Nephron (organoid): Measurements from ENCODE around the gene DRC7.

ENCODE experiments used
- H3K27ac Mint-ChIP-seq, 3 experiments: 2 replicates each; pipeline ENCODE4 v1.8.0; 2020; ENCODE audit warnings: mixed read lengths in 3 of 3, mild to moderate bottlenecking in 2 of 3, moderate library complexity in 1 of 3
- H3K27me3 Mint-ChIP-seq: 2 replicates; pipeline ENCODE4 v1.8.0; 2021; ENCODE audit warnings: low read depth, mild to moderate bottlenecking, moderate library complexity, mixed read lengths
- H3K36me3 Mint-ChIP-seq: 2 replicates; pipeline ENCODE4 v1.8.0; 2020; ENCODE audit warnings: low read depth, mixed read lengths
- H3K4me1 Mint-ChIP-seq: 2 replicates; pipeline ENCODE4 v1.8.0; 2020; ENCODE audit warnings: mixed read lengths
- H3K4me3 Mint-ChIP-seq, 3 experiments: 2 replicates each; pipeline ENCODE4 v1.8.0; 2020; ENCODE audit warnings: mild to moderate bottlenecking in 3 of 3, mixed read lengths in 3 of 3, moderate library complexity in 2 of 3
- H3K9me3 Mint-ChIP-seq: 2 replicates; pipeline ENCODE4 v1.8.0; 2020; ENCODE audit warnings: mixed read lengths
- TF ChIP-seq, protein P1 (sequence below), 3 experiments: fragments of 200-600 bp; sonication (generic); IDR thresholded peaks; one replicate each; pipeline ENCODE4 v1.5.0; 2021; ENCODE audit warnings: antibody characterized with exemption in 3 of 3; ENCODE audit not compliant: unreplicated experiment in 3 of 3

The DRC7 gene

GRCh38 chr16:57658130-57658877, 36.3 kb upstream of the DRC7 start:
- peaks cover 8% of the 10 kb centered on the region for H3K27me3 Mint-ChIP-seq
- no peaks in the 10 kb centered on the region for H3K4me1 Mint-ChIP-seq
- H3K27ac Mint-ChIP-seq: no peak overlapping the region
- no peaks in the 10 kb centered on the region for H3K9me3 Mint-ChIP-seq
- H3K4me3 Mint-ChIP-seq: no peak overlapping the region
- H3K36me3 Mint-ChIP-seq: peaks cover 3% of the 10 kb centered on the region
- TF ChIP-seq, protein P1, sequence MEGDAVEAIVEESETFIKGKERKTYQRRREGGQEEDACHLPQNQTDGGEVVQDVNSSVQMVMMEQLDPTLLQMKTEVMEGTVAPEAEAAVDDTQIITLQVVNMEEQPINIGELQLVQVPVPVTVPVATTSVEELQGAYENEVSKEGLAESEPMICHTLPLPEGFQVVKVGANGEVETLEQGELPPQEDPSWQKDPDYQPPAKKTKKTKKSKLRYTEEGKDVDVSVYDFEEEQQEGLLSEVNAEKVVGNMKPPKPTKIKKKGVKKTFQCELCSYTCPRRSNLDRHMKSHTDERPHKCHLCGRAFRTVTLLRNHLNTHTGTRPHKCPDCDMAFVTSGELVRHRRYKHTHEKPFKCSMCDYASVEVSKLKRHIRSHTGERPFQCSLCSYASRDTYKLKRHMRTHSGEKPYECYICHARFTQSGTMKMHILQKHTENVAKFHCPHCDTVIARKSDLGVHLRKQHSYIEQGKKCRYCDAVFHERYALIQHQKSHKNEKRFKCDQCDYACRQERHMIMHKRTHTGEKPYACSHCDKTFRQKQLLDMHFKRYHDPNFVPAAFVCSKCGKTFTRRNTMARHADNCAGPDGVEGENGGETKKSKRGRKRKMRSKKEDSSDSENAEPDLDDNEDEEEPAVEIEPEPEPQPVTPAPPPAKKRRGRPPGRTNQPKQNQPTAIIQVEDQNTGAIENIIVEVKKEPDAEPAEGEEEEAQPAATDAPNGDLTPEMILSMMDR (IDR thresholded peaks at IDR 0.05; ENCODE audit: unreplicated experiment in 3 of 3): no peak

DNA sequence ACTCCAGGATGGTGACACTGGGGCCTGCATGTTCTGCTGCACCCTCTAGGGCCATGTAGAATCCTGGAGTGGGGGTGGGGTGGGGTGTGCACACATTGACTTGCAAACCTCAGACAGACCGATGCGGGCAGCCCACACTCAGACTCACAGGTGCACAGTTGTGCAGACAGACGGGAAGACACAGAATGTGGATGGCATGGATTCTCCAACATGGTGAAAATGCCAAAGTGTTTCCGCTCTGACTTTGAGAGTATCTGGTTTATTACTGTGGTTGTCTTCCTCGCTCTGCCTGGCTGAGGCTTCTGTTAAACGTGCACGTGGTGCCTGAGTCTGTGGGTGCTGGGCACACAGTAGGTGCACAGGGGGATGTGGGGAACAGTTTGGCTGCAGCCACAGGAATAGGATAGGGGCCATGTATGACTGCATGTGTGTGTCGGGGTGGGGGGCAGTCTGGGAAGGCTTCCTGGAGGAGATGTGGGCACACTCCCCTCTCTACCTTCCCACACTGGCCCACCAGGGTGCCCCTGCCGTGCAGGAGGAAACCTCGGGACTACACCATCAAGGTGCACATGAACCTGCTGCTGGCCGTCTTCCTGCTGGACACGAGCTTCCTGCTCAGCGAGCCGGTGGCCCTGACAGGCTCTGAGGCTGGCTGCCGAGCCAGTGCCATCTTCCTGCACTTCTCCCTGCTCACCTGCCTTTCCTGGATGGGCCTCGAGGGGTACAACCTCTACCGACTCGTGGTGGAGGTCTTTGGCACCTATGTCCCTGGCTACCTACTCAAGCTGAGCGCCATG, 35.5 kb upstream of the DRC7 start:
- peaks cover 8% of the 10 kb centered on the region for H3K27me3 Mint-ChIP-seq
- H3K4me3 Mint-ChIP-seq: no peak overlapping the region
- TF ChIP-seq, protein P1 (IDR thresholded peaks at IDR 0.05; ENCODE audit: unreplicated experiment in 3 of 3): no peak
- peaks cover 3% of the 10 kb centered on the region for H3K36me3 Mint-ChIP-seq
- no peaks in the 10 kb centered on the region for H3K9me3 Mint-ChIP-seq
- no peak overlapping the region for H3K27ac Mint-ChIP-seq
- H3K4me1 Mint-ChIP-seq: no peaks in the 10 kb centered on the region

DNA sequence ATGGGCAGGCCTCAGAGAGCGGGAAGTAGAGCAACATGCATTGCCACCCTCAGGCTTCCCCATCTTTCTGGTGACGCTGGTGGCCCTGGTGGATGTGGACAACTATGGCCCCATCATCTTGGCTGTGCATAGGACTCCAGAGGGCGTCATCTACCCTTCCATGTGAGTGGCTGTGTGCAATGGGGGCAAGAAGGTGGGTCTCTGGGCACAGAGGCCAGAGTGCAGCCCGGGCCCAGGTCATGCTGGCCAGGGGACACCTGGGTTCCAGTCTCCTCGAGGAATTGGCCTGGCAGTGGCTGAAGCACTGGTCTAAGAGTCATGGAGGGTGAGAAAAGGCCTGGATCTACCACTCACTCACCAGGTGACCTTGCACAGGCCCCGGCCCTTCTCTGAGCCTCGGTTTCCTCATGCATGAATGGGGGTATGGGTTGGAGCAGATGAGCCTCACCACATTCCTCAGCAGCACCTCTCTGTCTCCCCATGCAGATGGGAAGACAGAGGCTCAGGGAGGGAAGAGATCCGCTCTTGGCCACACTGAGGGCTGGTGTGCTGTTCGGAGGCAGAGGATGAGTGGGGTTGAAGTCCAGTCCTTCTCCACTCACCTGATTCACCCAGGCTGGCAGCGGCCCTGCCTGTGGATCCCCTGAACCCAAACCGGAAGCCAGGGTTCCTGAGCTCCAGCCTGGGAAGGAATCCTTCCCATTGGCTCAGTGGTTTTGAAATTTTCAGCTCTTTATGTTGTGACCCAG, 33.7 kb upstream of the DRC7 start:
- Mint-ChIP-seq H3K9me3 (no peaks in the 10 kb centered on the region), H3K4me1 (no peaks in the 10 kb centered on the region)
- TF ChIP-seq, protein P1 (IDR thresholded peaks at IDR 0.05; ENCODE audit: unreplicated experiment in 3 of 3): no peak

DNA sequence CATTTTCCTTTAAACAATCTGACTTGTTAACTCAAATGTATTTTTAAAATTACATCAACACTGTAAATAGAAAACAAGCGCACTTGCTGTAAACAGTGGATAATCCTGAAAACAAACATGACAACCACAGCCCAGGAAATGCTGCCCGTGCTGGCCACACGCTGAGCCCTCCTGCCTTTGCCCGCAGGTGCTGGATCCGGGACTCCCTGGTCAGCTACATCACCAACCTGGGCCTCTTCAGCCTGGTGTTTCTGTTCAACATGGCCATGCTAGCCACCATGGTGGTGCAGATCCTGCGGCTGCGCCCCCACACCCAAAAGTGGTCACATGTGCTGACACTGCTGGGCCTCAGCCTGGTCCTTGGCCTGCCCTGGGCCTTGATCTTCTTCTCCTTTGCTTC, 33.1 kb upstream of the DRC7 start:
- TF ChIP-seq, protein P1 (IDR thresholded peaks at IDR 0.05; ENCODE audit: unreplicated experiment in 3 of 3): no peak
- peaks cover 5% of the 10 kb centered on the region for H3K27me3 Mint-ChIP-seq
- no peaks in the 10 kb centered on the region for H3K4me1 Mint-ChIP-seq
- no peak overlapping the region for H3K27ac Mint-ChIP-seq
- H3K36me3 Mint-ChIP-seq: peaks cover 3% of the 10 kb centered on the region
- no peak overlapping the region for H3K4me3 Mint-ChIP-seq
- H3K9me3 Mint-ChIP-seq: no peaks in the 10 kb centered on the region

More for the DNA sequence above, 33.7 kb upstream of the DRC7 start:
- Mint-ChIP-seq H3K36me3 (peaks cover 3% of the 10 kb centered on the region), H3K4me3 (no peak overlapping the region), H3K27ac (no peak overlapping the region), H3K27me3 (peaks cover 5% of the 10 kb centered on the region)

DNA sequence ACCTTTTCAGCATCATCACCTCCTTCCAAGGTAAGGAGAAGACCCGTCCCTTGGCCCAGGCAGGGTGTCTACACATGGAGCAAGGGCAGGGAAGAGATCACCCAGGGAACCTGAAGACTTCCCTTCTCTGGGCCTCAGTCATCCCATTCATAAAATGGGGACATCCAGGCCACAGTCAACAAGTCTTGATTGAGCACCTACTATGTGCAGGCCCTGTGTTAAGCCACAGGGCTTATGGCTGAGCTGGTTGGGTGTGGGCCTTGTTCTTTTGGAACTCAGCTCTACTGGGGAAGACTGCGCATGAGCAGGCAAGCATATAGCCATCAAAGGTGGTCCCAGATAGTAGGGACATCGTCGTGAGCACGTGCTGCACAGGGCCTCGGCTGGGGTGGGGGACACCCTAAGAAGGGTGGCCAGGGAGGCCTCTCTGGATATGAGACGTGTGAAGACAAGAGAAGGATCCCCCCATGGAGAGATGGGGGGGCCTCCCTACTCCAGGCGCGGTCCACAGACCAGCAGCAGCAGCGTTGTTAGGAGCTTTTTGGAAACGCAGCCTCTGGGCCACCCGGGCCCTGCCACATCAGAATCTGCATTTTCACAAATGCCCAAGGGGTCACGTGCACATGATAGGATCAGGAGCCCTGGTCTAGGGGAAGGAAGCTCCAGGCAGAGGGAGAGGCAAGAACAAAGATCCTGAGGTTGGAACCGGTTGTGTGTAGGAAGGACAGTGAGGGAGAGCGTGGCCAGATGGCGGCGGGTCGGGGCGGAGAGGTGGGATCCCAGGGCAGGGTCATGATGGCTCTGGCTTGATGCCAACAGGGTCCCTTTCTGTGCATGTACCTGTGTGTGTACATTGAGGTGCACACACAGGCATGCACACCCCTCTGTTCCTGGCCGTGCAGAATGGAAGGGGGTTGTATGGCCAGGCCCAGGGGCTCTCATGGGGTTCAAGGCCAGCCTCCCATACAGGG, 32.4 kb upstream of the DRC7 start:
- Mint-ChIP-seq H3K27ac (no peak overlapping the region), H3K4me1 (no peaks in the 10 kb centered on the region), H3K36me3 (peaks cover 3% of the 10 kb centered on the region), H3K27me3 (peaks cover 5% of the 10 kb centered on the region), H3K9me3 (no peaks in the 10 kb centered on the region), H3K4me3 (no peak overlapping the region)
- TF ChIP-seq, protein P1 (IDR thresholded peaks at IDR 0.05; ENCODE audit: unreplicated experiment in 3 of 3): no peak
